ENCODE data around the gene NEK10. TPM values are rescaled to one million over a fixed set of nuclear protein-coding genes. Genes with fewer than 3 reads are reported as not detected.

Gene NEK10
- total RNA-seq, 2 experiments from 2014 or later, result 0.28 to 1.3 TPM

DNA sequence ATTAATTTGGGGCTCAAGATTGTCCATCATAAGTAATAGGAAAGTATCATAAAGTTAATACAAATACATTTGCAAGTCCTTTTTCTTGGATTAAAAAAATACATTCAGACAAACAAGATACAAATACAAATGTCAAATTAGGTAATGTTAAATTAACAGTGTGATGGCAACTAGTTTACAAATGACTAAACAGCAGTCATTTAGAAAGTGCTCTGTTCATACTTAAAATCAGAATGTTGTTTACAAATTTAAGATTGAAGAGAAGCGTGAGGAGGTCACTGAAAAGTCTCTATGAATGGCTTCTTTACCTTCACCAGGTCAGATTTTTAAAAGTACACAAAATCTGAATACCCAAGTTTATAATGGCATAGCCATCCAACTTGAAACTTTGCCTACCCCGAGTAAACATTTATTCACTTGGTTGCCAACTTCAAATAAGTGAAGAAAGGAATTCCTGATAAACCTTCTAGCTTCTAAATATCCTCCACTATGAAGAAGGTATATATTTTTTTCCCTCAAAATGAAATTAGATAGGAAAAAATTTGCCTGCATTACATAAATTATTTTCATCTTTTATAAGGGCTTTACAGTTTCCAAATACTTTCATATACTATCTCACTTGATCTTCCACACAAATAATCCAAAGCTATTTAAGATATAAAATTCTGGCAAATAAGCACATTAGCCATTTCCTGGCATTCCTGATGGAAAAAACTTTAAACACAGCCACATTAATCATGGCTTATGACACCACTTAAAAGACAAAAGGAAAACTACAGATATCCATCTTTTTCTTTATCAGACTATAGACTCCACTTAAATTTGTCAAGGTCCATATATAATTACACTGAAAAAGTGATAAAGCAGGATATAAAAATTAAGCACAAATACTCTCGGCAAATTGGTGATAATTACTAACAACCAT, 11.5 kb upstream of the NEK10 start:
- CTCF ChIA-PET (ENCODE audit: unreplicated experiment), result no interaction called here
- no peak for DNase-seq (ENCODE audit: low spot score)
- Histone ChIP-seq H3K9me2 (ENCODE audit: insufficient read depth, low read length) (no peaks in the 10 kb centered on the region), H3K4me3 (ENCODE audit: low read depth, low read length, poor library complexity, severe bottlenecking) (no peak overlapping the region), H2AFZ (ENCODE audit: low read length) (no peak overlapping the region), H3K79me2 (ENCODE audit: insufficient read depth, low read depth, low read length) (no peaks in the 10 kb centered on the region), H3K36me3 (ENCODE audit: insufficient read depth, low read length) (peaks cover 34% of the 10 kb centered on the region), H4K20me1 (ENCODE audit: insufficient read depth, low read length) (no peaks in the 10 kb centered on the region), H3K4me2 (ENCODE audit: low read length) (no peak overlapping the region), H3K4me1 (ENCODE audit: insufficient read depth, low read length, poor library complexity, severe bottlenecking) (no peaks in the 10 kb centered on the region), H3K27ac (ENCODE audit: low read depth, low read length, poor library complexity, severe bottlenecking) (no peak overlapping the region), H3K9me3 (ENCODE audit: low read length) (no peaks in the 10 kb centered on the region)
- POLR2A ChIA-PET, result interaction anchor here (0.6 to 1.4 kb wide), 3 partner anchors 9 to 97 kb away, joined by 3 read pairs; partner anchors contain the start of gene NEK10
- intact Hi-C loops (cut with micrococcal nuclease; ENCODE audit: unreplicated experiment), result no loop called here
- no TSS peak for BruUV-seq (replicated peaks)
- TF ChIP-seq EZH2phosphoT487 (IDR thresholded peaks at IDR 0.05; ENCODE audit: borderline replicate concordance, low read depth, low read length), result no peak
- TF ChIP-seq, protein P1, sequence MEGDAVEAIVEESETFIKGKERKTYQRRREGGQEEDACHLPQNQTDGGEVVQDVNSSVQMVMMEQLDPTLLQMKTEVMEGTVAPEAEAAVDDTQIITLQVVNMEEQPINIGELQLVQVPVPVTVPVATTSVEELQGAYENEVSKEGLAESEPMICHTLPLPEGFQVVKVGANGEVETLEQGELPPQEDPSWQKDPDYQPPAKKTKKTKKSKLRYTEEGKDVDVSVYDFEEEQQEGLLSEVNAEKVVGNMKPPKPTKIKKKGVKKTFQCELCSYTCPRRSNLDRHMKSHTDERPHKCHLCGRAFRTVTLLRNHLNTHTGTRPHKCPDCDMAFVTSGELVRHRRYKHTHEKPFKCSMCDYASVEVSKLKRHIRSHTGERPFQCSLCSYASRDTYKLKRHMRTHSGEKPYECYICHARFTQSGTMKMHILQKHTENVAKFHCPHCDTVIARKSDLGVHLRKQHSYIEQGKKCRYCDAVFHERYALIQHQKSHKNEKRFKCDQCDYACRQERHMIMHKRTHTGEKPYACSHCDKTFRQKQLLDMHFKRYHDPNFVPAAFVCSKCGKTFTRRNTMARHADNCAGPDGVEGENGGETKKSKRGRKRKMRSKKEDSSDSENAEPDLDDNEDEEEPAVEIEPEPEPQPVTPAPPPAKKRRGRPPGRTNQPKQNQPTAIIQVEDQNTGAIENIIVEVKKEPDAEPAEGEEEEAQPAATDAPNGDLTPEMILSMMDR (conservative IDR thresholded peaks at IDR 0.05; ENCODE audit: low read length), result no peak

DNA sequence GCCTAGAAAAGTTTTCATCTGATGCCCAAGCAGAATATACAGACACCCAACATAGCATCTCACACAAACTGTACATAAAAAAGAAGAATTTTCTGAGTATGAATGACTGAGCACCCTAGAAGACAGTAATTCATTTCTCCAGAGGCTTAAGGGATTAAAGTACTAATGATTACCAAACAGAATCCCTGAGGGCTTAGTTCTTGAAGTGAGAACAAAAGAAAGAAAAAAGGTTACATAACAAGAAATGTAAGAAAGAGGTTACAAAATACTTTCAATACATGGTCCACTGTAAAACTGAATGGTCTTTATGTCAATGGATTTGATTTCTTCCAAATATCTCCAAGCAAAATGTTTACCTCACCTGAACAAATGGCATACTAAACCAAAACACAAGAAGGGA, 9.1 kb upstream of the NEK10 start:
- H3K4me1 ChIP-seq (ENCODE audit: insufficient read depth, low read length, poor library complexity, severe bottlenecking), result no peaks in the 10 kb centered on the region
- BruUV-seq (replicated peaks), result no TSS peak
- peaks cover 16% of the 10 kb centered on the region for H3K36me3 ChIP-seq (ENCODE audit: insufficient read depth, low read length)
- no peak overlapping the region for H3K4me2 ChIP-seq (ENCODE audit: low read length)
- ChIA-PET CTCF (ENCODE audit: unreplicated experiment) (no interaction called here), POLR2A (interaction anchor here (0.5 kb wide), 1 partner anchor 35 kb away, joined by 3 read pairs; no protein-coding TSS in a partner anchor)
- H4K20me1 ChIP-seq (ENCODE audit: insufficient read depth, low read length), result no peaks in the 10 kb centered on the region
- H2AFZ ChIP-seq (ENCODE audit: low read length), result no peak overlapping the region
- TF ChIP-seq EZH2phosphoT487 (IDR thresholded peaks at IDR 0.05; ENCODE audit: borderline replicate concordance, low read depth, low read length), result no peak
- TF ChIP-seq, protein P1 (conservative IDR thresholded peaks at IDR 0.05; ENCODE audit: low read length), result no peak
- no peaks in the 10 kb centered on the region for H3K79me2 ChIP-seq (ENCODE audit: insufficient read depth, low read depth, low read length)
- no peak overlapping the region for H3K27ac ChIP-seq (ENCODE audit: low read depth, low read length, poor library complexity, severe bottlenecking)
- DNase-seq (ENCODE audit: low spot score), result no peak
- intact Hi-C loops (cut with micrococcal nuclease; ENCODE audit: unreplicated experiment), result no loop called here
- no peaks in the 10 kb centered on the region for H3K9me3 ChIP-seq (ENCODE audit: low read length)
- no peak overlapping the region for H3K4me3 ChIP-seq (ENCODE audit: low read depth, low read length, poor library complexity, severe bottlenecking)
- no peaks in the 10 kb centered on the region for H3K9me2 ChIP-seq (ENCODE audit: insufficient read depth, low read length)

All from OCI-LY7 (cell line).